ENCODE measurements around the gene PLP1.
"Not testable (repeated sequence)": the region's sequence is repeated elsewhere in the genome, so short reads cannot be mapped to it uniquely, and the experiment has no call there.

PLP1 gene

DNA sequence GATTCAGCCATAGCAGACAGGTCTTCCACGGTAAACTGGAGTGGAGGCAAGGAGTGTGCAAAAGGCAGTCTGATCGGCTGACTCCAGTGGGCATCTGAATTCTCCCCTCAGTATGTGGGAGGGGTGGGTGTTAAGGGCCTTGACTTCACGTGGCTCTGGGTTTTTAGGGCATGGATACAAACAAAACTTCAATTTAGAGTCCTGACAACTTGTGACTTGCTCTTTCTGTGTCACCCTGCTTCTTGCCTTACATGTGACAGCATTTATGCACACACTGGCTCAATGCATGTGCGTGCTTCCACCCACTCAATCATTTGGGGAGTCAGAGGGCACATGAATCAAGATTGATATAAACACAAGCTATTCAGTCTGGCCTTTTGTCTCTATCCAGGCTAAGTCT is 17.5 kb downstream of the PLP1 start:
- no peak for TF ChIP-seq POLR2A (IDR thresholded peaks at IDR 0.05; ENCODE audit: low read depth, low read length)
- DNase-seq (ENCODE audit: insufficient read length, low spot score) (no peak), FAIRE-seq (no peak)

DNA sequence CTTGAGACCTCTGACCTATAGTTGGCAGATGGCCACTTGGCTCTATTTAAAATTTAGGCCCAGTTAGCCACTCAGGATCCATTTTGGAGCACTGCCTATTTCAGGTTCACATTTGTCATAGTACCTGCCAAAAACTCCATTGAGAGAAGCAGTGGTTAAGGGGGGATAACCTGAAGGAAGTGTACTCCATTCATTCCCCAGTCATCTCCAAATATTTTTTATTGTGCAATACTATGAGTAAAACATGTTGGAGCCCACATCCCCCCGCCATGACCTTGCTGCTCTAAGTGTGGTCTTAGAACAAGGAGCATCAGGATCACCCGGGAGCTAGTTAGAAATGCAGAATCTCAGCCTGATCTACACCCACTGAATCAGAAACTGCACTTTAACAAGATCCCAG is 21.1 kb downstream of the PLP1 start:
- DNase-seq (ENCODE audit: insufficient read length, low spot score) (no peak), FAIRE-seq (no peak)
- no peak for TF ChIP-seq POLR2A (IDR thresholded peaks at IDR 0.05; ENCODE audit: low read depth, low read length)

DNA sequence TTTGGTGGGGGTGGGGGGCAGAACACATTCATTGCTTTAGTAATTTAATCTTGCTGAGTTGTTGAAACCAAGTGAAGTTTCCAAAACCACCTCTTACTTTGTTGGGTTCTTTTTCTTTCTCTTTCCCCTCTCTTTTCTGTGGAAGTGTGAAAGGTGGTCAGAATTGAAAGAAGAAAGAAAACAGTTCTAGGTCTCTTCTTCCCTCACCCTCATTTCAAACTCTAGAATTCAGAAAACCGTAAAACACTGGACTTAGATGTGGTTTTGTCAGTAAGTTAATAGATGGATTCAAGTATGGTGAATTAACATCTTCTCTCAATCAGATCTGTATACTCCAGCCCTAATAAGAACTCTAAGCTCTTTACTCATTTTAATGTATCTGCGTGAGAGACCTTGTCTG is 23.7 kb downstream of the PLP1 start:
- TF ChIP-seq POLR2A (IDR thresholded peaks at IDR 0.05; ENCODE audit: low read depth, low read length) = no peak
- FAIRE-seq (no peak), DNase-seq (ENCODE audit: insufficient read length, low spot score) (no peak)

DNA sequence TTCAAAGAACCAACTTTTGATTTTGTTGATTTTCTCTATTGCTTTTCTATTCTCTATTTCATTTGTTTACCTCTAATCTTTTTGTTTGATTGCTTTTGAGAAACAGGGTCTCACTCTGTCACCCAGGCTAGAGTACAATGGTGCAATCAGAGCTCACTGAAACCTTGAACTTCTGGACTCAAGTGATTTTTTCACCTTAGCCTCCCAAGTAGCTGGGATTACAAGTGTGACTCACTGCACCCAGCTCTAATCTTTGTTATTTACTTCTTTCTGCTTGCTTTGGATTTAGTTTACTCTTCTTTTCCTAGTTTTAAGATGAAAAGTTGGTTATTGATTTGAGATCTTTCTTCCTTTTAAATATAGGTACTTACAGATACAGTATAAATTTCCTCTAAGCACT is 29.2 kb downstream of the PLP1 start:
- DNase-seq (ENCODE audit: insufficient read length, low spot score) (no peak), FAIRE-seq (no peak)
- no peak for TF ChIP-seq POLR2A (IDR thresholded peaks at IDR 0.05; ENCODE audit: low read depth, low read length)

DNA sequence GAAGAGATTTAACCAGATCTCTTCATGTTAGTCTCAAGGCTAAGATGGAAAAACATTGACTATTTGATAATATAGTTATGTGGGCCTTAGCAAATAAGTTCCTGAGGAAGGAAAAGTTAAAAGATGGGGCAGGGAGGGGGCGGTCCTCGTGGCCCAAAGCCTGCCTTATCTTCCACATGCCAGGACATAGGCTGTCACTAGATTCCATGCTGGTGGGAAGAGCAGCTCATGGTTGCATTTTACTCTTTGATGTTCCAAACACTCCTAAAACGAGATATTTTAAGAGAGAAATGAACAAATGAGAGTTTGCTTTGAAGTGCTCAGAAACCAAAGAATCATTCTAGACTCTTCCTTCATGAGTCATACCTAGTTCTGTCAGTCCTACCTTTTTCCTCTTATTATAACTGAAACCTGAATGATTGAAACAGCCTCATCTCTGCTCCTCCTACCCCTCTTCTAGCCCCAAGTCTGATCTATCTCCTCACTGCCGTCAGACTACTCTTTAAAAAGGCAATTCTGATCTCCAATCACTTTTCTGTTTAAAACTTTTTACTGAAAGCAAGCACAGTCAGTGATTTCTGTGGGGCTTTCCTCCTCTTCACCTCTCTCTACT is 30.3 kb downstream of the PLP1 start:
- no peak for DNase-seq (ENCODE audit: insufficient read length, low spot score)
- FAIRE-seq = no peak
- TF ChIP-seq POLR2A (IDR thresholded peaks at IDR 0.05; ENCODE audit: low read depth, low read length) = no peak

DNA sequence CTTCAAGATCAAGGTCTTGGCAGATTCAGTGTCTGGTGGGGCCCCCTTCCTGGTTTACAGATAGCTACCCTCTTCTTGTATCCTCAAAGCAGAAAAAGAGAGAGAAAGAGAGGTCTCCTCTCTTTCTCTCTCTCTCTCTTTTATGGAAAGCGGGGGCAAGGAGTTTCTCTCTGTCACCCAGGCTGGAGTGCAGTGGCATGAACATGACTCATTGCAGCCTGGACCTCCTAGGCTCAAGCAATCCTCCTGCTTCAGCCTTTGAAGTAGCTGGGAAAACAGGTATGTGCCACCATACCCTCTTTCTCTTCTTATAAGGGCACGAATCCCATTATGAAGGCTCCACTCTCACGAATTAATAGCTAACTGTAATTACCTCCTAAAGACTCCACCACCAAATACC is 35.2 kb downstream of the PLP1 start:
- no peak for FAIRE-seq
- no peak for DNase-seq (ENCODE audit: insufficient read length, low spot score)
- no peak for TF ChIP-seq POLR2A (IDR thresholded peaks at IDR 0.05; ENCODE audit: low read depth, low read length)

DNA sequence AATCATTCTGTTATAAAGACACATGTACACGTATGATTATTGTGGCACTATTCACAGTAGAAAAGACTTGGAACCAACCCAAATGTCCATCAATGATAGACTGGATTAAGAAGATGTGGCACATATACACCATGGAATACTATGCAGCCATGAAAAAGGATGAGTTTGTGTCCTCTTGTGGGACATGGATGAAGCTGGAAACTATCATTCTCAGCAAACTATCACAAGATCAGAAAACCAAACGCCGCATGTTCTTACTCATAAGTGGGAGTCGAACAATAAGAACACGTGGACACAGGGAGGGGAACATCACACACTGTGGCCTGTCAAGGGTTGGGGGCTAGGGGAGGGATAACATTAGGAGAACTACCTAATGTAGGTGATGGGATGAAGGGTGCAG is 40.5 kb downstream of the PLP1 start:
- not testable (repeated sequence) for DNase-seq (ENCODE audit: insufficient read length, low spot score); FAIRE-seq

DNA sequence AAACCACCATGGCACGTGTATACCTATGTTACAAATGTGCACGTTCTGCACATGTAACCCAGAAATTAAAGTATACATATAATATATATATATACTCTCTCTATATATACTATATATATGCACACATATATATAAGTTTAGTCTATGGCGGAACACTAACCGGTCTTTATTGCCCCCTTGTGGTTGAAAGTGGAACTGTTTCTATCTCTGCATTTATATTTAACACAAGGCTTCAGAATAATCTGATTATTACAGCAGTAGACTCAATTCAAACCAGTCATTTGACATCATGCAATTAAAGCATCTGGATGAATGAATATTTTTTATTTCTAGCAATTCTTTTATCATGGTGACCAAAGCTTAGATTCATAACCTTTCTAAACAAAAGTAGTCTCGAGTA is 40.9 kb downstream of the PLP1 start:
- DNase-seq (ENCODE audit: insufficient read length, low spot score) = no peak
- no peak for TF ChIP-seq POLR2A (IDR thresholded peaks at IDR 0.05; ENCODE audit: low read depth, low read length)
- FAIRE-seq = no peak

DNA sequence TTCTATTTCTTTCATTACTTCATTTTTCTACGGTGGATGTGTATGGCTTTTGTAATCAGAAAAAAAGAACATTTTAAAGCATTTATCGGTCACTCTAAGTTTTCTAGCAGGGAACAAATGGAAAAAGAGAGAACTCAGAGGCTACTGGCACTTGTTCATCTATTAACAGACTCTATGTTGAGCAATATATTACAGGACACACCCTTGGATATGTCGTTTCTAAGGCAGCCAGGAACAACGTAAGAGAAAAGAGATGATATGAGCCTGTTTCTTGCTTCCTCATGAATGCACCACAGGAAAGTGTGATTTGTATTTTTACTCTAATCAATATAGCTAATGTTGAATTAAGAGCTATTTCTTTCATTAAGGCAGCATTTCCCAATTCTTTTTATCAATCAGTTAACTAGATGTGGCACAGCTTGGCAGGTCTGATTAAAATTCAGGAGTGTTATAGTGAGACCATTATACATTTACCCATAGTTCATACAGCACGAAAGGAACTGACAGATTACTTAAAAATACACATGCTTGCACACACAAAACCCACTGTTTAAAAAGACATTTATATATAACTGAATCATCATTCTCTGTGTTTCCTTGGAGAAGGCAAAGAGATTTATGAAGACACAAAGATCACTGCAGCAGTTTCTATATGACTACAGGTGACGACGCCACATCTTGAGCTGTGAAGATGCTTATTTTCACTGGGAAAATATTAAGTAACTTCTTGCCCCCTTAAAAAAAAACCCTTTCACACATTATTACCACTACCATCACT is 42.4 kb downstream of the PLP1 start:
- no peak for TF ChIP-seq POLR2A (IDR thresholded peaks at IDR 0.05; ENCODE audit: low read depth, low read length)
- FAIRE-seq = no peak
- DNase-seq (ENCODE audit: insufficient read length, low spot score) = no peak

DNA sequence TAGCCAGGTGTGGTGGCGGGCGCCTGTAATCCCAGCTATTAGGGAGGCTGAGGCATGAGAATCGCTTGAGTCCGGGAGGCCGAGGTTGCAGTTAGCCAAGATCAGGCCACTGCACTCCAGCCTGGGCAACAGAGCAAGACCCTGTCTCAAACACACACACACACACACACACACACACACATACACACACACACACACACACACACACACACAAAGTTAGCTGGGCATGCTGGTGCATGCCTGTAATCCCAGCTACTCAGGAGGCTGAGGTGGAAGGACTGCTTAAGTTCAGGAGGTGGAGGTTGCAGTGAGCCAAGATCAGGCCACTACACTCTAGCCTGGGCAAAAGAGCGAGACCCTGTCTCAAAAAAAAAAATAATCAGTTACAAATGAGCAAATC is 44.2 kb downstream of the PLP1 start:
- not testable (repeated sequence) for DNase-seq (ENCODE audit: insufficient read length, low spot score); FAIRE-seq

DNA sequence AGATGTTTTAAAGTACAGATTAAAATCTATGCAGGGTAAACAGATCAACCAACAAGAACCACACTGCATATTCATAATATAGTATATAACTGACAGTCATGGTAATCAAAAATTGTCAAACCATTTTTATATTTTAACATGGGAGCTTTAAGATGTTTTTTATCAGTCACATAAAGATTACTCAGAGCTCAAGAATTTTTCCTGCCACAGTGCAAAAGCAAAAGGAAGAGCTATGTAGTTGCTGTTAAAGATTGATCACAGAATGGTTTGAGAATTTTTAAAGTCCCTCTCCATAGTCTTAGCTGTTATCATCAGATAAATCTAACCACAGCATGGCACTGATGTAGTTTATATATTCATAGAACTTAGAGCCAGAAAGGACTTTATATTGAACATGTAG is 47.0 kb downstream of the PLP1 start:
- no peak for DNase-seq (ENCODE audit: insufficient read length, low spot score)
- FAIRE-seq = no peak

DNA sequence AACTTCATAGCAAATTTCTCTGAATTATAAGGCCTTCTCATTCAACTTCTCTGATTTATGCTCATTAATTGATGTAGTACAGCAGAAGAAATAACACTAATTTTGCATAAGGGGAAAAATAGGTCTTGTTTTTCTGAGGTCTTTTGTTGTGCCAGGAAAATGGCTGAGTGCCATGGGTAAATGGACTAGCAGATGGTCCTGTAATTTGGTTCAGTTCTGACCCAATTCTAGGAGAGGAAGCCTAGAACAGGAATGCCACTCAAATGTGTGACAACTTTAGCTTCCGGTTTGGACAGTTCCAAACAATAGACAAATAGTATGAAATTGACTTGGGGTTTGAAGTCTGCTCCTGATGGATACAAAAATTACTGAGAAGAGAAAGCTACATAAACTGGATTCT is 49.2 kb downstream of the PLP1 start:
- DNase-seq (ENCODE audit: insufficient read length, low spot score) = no peak
- TF ChIP-seq POLR2A (IDR thresholded peaks at IDR 0.05; ENCODE audit: low read depth, low read length) = no peak
- no peak for FAIRE-seq

More for the DNA sequence above, 47.0 kb downstream of the PLP1 start:
- TF ChIP-seq POLR2A (IDR thresholded peaks at IDR 0.05; ENCODE audit: low read depth, low read length) = no peak

DNA sequence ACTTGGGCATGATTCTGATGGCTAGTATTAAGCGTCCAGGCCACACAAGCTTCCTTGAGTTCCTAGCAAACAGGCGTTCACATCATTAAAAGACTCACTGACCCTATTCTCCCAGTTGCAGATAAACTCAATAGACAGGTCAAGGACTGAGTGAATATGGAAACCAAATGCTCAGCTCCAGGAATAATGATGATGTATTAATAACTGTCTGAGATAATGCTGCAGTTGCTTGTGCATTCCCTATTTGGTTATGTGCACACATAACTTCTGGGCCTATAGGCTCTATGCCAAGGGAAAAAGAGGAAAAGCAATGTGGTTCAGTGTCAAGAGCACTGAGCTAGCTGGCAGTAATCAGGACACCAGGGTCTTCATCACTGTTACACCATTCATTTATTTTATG is 51.9 kb downstream of the PLP1 start:
- no peak for TF ChIP-seq POLR2A (IDR thresholded peaks at IDR 0.05; ENCODE audit: low read depth, low read length)
- DNase-seq (ENCODE audit: insufficient read length, low spot score) (no peak), FAIRE-seq (no peak)

DNA sequence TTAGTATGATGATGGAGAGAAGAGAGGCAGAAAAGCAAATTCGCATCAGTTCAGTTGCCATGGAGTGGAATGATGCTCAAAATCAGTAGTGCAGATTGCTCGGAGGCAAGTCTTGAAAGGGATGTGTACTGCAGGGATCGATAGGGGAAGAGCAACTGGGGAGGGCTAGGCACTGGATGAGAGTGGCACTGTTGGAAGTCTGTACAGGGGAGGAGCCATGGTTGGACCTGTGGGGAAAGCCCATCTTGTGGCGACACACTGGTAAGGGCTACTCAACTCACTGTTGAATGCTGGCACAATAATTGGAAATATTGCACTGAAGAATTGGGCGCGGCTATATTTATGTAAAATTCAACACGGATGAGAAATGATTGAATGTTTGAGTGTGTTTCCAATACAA is 54.2 kb downstream of the PLP1 start:
- TF ChIP-seq POLR2A (IDR thresholded peaks at IDR 0.05; ENCODE audit: low read depth, low read length) = no peak
- no peak for DNase-seq (ENCODE audit: insufficient read length, low spot score)
- FAIRE-seq = no peak

DNA sequence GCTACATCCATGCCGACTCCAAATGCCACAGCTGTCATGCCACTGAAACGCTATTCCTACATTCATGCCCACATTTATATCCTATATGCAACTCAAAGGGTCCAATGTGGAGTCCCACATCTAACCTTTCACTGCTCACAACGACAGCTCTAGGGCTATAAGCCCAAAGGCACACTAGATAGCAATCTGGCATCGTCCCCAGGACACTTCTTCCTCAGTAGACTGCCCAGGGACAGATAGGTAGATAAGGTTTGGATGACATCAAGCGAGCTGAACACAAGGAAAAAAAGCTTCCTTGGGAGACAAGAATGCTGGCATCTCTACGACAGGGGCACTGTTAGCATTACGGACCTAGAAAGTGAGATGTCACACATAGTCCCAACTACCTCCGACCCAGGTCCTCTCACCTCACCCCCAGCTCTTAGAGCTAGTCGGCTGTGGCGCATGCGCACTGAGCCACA is 54.7 kb downstream of the PLP1 start:
- DNase-seq (ENCODE audit: insufficient read length, low spot score) = no peak
- FAIRE-seq = no peak
- TF ChIP-seq POLR2A (IDR thresholded peaks at IDR 0.05; ENCODE audit: low read depth, low read length) = no peak
